NCI-H128 (cell line): ENCODE measurements around the gene ERI3.

Source experiments
- DNase-seq: peaks from one replicate; lab custom pipeline; 2025; ENCODE audit not compliant: unreplicated experiment; lab: John Stamatoyannopoulos, UW

ERI3 gene

DNA sequence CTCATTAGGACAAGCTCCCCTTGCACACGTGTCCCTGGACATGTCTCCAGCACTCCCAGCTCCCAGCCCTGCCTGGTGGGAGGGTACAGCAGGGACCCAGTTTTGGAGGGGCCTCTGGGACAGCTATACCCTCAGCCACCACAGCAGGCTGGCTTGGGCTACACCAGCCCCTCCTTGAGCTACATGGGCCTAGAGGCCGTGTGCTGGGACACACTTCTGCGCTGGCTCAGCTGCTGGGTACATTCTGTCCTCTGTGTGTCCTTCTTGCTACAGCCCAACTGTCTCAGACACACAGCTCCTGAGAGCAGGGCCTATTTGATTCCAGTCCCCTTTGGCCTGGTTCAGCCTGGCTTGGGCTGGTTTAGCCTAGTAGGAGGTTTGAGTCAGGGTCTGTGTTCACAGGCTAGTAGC is 115.1 kb downstream of the ERI3 start:
- DNase-seq, result no peak

DNA sequence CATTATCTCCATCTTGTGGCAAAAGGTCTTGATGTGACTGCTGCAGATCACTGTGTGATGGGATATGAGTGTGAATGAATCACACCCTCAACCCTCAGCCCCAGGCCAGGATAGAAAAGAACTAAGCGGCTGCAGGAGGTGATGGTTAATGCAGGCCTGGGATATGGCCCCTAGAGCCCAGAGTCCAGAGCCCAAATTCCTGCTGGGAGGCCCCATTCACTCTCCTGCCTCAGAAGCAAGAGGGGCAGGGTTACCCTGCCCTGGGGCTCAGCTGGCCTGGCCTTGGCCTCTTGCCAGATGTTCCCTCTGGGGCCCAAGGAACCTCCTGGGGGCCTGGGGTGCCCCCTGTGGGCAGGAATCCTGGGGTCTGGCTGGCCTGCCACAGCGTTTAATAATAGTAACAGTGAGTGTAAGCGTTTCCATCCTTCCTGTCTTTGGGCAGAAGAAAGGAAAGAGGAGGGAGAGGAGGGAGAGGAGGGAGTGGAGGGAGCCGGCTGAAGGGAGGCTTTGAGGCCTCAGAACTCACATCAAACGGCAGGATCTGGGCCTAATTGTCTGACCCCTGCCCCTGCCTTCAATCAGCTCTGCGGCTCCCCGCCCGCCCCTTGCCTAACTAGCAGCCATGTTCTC is 115.6 kb downstream of the ERI3 start:
- no peak for DNase-seq

DNA sequence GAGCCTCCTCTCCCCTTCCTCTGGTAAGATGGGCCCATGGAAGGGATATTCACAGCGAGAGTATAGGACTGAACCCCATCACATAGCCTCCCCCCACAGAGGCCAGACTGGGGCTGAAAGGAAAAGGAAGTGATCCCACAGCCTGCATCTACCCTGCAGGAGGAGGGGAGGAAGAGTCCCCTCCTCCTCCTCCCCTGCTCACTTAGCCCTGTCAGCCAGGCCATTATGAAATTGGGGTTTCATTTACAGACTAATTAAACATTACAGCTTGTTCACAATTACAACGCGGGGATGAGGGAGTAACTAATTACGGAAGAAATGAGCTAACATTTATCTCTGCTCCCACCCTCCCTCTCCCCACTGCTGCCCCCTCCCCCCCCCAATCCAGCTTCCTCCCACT is 116.4 kb downstream of the ERI3 start:
- no peak for DNase-seq

DNA sequence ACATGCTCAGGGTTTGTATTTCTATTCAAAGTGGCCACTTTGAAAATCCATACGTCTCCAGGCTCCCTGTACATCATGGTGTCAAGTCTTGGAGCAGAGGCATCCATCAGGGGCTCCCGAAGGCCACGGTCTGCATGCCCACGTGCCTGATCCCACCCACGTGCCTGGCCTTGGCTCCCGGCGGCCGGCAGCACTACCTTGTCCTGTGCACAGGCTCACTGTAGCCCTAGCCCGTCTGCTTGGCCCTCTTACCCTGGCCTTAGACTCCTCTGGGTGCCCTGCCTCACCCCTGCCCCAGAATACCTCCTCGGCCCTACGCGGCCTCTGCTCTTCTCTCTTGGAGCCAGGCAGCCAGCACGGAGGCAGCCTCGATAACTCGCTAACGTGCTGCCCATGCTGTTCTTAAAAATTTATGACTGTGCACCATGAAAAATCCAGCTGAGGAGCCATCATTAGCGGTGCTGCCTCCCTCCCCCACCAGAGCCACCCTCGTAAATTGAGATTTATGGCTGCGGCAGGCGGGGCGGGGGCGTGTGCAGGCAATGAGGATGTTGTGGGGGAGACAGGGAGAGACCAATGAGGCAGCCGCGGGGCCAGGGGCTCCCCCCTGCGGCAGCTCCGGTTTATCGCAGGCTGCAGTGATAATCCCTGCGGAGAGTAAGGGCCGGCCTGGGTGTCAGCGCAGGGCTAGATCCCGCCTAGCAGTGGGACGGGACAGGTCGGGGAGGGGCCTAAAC is 117.2 kb downstream of the ERI3 start:
- DNase-seq, result no peak

DNA sequence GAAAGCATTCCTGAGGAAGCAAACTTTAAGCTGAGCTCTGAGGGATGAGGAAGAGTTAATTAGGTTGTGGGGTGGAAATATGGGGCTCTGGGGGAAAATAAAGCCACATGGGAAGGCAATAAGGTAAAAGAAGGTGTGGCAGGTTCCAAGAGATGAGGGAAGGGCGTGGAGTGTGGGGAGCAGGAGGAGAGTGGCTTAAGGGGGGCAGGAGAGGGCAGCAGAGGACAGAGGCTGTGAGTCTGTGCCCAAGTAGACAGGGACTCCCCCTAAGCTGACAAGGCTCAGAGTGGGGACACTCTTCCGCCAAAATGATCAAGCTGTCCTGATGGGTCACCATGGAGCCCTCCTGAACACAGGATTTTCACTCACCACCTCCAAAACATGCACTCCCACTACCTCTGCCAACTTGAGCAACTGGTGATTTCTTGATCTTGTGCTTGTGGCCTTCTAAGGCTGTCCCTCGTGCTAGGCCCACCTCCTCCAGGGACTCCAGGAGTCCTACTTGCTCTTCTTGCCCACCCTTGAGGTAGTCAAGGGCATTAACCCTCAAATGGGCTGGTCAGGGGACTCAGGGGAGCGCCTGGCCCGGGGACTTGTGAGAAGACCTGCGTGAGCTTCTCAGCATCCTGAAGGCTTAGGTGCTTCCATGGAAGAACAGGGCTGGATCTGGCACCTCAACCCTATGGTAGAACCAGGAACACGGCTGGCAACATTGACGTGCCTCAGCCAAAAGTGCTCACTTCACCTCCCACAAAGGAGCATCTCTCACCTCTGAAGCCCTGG is 118.4 kb downstream of the ERI3 start:
- no peak for DNase-seq

DNA sequence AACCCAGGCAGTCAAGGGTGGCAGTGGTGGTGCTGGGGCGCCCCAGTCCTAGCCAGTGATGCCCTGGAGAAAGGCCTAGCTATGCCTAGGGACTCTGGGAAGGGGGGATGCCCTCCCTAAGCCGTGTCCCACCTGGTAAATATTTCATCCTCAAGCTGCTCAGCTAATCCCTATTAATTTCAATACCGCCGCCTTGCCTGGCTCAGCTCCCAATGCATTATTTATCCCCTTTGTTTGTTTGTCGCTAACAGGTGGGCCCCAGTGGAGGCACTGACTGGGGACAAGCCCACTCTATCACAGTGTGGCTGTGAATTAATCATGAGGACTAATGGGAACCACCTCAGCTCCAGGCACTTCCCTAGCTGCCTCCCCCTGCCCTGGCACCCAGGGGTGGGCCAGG is 119.2 kb downstream of the ERI3 start:
- no peak for DNase-seq

DNA sequence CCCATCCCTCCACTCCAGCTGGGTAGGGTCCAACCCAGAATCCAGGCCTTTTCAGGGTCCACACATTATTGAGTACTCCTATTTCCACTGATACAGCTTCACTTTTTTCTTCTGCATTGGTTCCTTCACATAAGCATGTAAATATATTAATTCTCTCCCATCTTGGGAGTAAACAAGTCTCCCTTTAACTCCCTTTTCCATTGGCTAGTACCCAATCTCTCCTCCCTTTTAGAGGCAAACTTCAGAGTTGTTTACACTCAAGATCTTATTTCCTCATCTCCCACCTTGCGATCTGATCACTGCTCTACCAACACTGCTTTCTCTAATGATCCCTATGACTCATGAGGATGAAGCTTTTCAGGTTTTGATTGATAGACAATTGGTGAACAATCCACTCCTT is 121.5 kb downstream of the ERI3 start:
- no peak for DNase-seq

- DNase-seq, result no peak
Measured at GRCh38 chr1:44230796-44231195, 124.3 kb downstream of the ERI3 start.

- no peak for DNase-seq
Measured at GRCh38 chr1:44229435-44230167, 125.5 kb downstream of the ERI3 start.

- no peak for DNase-seq
Measured at GRCh38 chr1:44228218-44228617, 126.8 kb downstream of the ERI3 start.

- no peak for DNase-seq
Measured at GRCh38 chr1:44227211-44227610, 127.8 kb downstream of the ERI3 start.

GRCh38 chr1:44225761-44226160 is 129.3 kb downstream of the ERI3 start:
- DNase-seq, result no peak

- no peak for DNase-seq
Measured at GRCh38 chr1:44223187-44223610, 131.9 kb downstream of the ERI3 start.

DNA sequence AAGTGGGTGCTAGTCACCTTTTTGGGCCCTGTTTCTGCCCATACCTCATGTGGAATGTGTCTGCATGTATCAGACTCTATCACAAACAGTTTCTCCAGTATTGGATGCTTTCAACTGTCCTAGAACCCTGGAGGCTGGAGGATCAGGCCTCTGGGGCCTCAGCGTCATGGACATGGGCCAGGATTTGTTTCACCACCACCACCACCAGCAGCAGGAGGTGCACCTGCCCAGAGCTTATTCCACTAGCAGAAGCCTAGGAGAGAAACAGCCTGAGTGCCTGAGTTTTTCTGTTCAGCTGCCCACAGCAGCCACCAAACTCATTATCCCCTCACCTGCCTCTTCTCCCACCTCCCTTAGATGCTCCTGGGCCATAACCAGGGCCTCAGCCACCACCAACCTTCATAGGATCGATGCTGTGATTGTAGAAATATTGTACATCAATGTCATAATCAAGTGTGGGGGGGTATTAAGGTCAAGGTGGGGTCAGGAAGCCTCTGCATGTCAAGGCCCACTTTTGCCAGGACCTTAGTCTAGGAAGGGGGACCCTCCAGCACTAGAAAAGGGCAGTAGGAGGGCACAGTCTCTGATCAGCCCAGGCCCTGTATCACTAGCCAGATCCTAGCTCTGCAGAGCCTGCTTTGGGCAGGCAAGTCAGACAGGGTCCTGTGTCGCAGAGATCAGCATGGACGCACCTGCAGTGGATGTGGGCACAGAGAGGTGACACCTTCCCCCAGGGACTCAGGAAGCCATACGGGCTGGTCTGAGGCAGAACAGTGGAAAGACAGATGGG is 132.5 kb downstream of the ERI3 start:
- DNase-seq, result no peak

- DNase-seq, result no peak
Measured at GRCh38 chr1:44221769-44222168, 133.3 kb downstream of the ERI3 start.

- no peak for DNase-seq
Measured at GRCh38 chr1:44220755-44221154, 134.3 kb downstream of the ERI3 start.

- DNase-seq, result no peak
Measured at GRCh38 chr1:44220001-44220751, 134.9 kb downstream of the ERI3 start.

DNA sequence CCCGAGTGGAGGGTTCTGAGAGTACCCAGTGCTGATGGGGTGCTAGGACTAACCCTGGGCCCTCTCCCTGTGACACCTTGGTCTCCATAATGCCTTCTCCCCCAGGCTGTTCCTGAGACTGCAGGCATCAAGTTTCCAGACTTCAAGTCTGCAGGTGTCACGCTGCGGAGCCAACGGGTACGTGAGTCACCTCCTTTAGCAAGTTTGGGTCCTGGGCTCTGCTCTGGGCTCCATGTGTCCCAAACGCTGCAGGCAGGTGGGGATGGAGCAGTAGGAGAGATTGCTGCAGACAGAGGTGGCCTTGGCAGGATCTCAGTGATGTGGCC is 135.8 kb downstream of the ERI3 start:
- no peak for DNase-seq

GRCh38 chr1:44218503-44219300 is 136.4 kb downstream of the ERI3 start:
- DNase-seq, result no peak
